ENCODE data around the gene CST7. TPM values are rescaled to one million over a fixed set of nuclear protein-coding genes. Genes with fewer than 3 reads are reported as not detected.

CST7 gene
- total RNA-seq, 6 experiments from 2014 or later: 1.1 to 4.6 (median 1.5) TPM

DNA sequence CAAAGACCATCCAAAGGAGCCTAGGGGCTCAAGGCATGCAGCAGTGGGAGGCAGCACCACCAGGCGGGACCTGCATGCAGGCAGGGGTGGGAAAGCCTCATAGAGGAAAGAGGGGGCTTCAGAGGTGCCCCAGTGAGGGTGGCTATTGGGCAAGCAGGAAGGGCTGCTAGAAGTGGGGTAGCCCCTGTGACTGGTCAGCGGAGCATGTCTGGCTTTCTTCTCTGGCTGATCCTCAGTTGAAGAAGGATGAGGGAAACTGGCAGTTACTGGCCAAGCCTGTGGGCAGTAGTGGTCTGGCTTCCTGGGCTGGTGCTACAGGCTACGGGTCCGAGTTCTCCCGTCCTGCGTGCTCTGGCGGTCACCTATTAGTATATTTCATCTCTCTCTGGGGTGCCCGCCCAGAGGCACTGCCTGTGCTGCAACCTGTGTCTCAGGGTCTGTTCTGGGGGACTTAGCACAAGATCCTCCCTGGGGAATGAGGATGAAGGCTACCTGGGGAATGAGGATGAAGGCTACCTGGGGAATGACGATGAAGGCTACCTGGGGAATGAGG lies 35.9 kb upstream of the CST7 start:
- TF ChIP-seq, protein P1, sequence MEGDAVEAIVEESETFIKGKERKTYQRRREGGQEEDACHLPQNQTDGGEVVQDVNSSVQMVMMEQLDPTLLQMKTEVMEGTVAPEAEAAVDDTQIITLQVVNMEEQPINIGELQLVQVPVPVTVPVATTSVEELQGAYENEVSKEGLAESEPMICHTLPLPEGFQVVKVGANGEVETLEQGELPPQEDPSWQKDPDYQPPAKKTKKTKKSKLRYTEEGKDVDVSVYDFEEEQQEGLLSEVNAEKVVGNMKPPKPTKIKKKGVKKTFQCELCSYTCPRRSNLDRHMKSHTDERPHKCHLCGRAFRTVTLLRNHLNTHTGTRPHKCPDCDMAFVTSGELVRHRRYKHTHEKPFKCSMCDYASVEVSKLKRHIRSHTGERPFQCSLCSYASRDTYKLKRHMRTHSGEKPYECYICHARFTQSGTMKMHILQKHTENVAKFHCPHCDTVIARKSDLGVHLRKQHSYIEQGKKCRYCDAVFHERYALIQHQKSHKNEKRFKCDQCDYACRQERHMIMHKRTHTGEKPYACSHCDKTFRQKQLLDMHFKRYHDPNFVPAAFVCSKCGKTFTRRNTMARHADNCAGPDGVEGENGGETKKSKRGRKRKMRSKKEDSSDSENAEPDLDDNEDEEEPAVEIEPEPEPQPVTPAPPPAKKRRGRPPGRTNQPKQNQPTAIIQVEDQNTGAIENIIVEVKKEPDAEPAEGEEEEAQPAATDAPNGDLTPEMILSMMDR (IDR thresholded peaks at IDR 0.05): no peak
- TF ChIP-seq POLR2A (IDR thresholded peaks at IDR 0.05): no peak
- Histone ChIP-seq H3K4me1 (no peaks in the 10 kb centered on the region), H3K9me3 (peaks cover 0 to 5% (median 0%) of the 10 kb centered on the region in 4 donors), H3K36me3 (no peaks in the 10 kb centered on the region), H3K4me3 (no peak overlapping the region), H3K27me3 (no peaks in the 10 kb centered on the region), H3K27ac (no peak overlapping the region)
- ATAC-seq: no peak
- WGBS (ENCODE audit: insufficient coverage, low coverage, low lambda C conversion rate, missing lambda C conversion rate): 80% methylated on average over 3 of the region's 9 CpGs
- intact Hi-C loops (cut with DNase I): loop anchor here in 1 of 2 donors (10.0 kb wide), 1 partner anchor 748 kb away; no protein-coding TSS in a partner anchor
- DNase-seq: no peak

DNA sequence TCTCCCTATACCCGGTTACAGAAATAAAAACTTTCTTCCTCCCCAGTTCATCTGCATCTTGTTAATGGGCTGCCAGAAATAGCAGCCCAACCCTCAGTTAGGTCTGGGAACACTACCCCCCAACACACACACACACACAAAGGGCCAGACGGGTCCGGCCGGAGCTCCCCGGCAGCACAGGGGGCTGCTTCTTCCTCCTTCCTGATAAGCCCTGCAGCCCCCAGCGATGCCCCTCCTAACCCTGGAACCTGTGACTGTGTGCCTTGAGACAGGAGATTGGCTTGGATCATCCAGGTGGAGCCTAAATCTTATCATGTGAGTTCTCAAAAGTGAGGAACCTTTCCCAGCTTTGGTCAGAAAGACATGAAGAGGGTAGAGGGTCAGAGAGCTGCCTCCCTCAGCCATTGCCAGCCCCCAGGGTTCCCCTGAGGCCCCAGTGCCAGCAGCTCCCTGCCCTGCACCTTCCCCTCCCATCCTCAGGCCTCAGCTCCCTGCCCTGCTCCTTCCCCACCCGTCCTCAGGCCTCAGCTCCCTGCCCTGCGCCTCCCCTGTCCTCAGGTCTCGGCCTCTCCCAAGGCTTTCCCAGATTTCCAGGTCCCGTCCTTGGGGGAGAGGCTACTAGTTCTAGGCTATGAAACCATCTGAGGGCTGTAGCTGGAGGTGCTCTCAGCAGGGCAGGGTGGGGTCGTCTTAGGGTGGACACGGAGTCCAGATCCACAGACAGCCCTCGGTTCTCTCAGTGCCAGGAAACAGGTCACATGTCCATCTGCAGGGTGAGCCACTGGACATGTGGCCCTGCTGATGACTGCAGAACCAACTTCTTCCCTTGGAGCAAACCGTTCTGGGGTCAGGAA lies 34.5 kb upstream of the CST7 start:
- DNase-seq (no peak), ATAC-seq (peak in 1 of 4 donors; percentile 5)
- WGBS (ENCODE audit: insufficient coverage, low coverage, low lambda C conversion rate, missing lambda C conversion rate): 65% methylated on average over 8 of the region's 14 CpGs
- Histone ChIP-seq H3K27me3 (no peaks in the 10 kb centered on the region), H3K4me3 (no peak overlapping the region), H3K9me3 (no peaks in the 10 kb centered on the region), H3K4me1 (no peaks in the 10 kb centered on the region), H3K27ac (no peak overlapping the region), H3K36me3 (no peaks in the 10 kb centered on the region)
- TF ChIP-seq, protein P1 (IDR thresholded peaks at IDR 0.05): no peak
- no peak for TF ChIP-seq POLR2A (IDR thresholded peaks at IDR 0.05)
- intact Hi-C loops (cut with DNase I): loop anchor here in 1 of 2 donors (10.0 kb wide), 1 partner anchor 750 kb away; no protein-coding TSS in a partner anchor

DNA sequence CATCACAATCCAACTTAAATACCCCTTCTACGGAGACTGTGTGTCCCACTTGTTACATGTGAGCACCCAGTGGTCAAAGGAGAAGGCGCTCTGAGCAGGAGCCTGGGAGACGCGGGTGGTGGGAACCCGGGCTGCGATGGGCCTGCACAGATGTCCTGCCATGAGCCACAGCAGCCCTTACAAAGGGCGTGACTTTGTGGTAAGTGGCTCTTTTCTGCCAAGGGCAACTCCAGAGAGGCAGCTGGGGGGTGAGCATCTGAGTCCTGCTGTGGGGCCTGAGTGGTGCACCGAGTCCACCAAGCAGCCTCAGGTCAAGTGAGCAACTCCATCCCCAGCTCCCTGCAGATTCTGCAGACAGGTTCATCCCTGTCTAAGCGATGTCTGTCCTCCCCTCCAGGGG lies 33.6 kb upstream of the CST7 start:
- WGBS (ENCODE audit: insufficient coverage, low coverage, low lambda C conversion rate, missing lambda C conversion rate): 83% methylated on average over 7 of the region's 9 CpGs
- H3K27ac ChIP-seq: no peak overlapping the region
- H3K36me3 ChIP-seq: no peaks in the 10 kb centered on the region
- H3K9me3 ChIP-seq: no peaks in the 10 kb centered on the region
- no peak for TF ChIP-seq POLR2A (IDR thresholded peaks at IDR 0.05)
- TF ChIP-seq, protein P1 (IDR thresholded peaks at IDR 0.05): no peak
- intact Hi-C loops (cut with DNase I): loop anchor here in 1 of 2 donors (10.0 kb wide), 1 partner anchor 751 kb away; no protein-coding TSS in a partner anchor
- DNase-seq (no peak), ATAC-seq (no peak)
- no peak overlapping the region for H3K4me3 ChIP-seq
- H3K4me1 ChIP-seq: no peaks in the 10 kb centered on the region
- H3K27me3 ChIP-seq: no peaks in the 10 kb centered on the region

- no peak overlapping the region for H3K4me3 ChIP-seq
- WGBS (ENCODE audit: insufficient coverage, low coverage, low lambda C conversion rate, missing lambda C conversion rate): no CpG with 5 or more reads among the region's 7 CpGs
- no peak for ATAC-seq
- no peaks in the 10 kb centered on the region for H3K27me3 ChIP-seq
- DNase-seq: no peak
- H3K36me3 ChIP-seq: no peaks in the 10 kb centered on the region
- intact Hi-C loops (cut with DNase I): loop anchor here in 1 of 2 donors (10.0 kb wide), 1 partner anchor 751 kb away; no protein-coding TSS in a partner anchor
- H3K9me3 ChIP-seq: no peaks in the 10 kb centered on the region
- H3K4me1 ChIP-seq: no peaks in the 10 kb centered on the region
- TF ChIP-seq, protein P1 (IDR thresholded peaks at IDR 0.05): no peak
- no peak overlapping the region for H3K27ac ChIP-seq
These were observed 33.2 kb upstream of the CST7 start for GRCh38 chr20:24915892-24916291.

All from right lobe of liver (tissue), 6 donors.